Lower leg skin (tissue), 3 donors: ENCODE data around the gene HMGN3.

Source experiments
- POLR2A ChIP-seq, 2 donors: fragments of 450-650 bp; IDR thresholded peaks; one replicate each; pipeline ENCODE4 v1.6.1; 2016 to 2017; ENCODE audit warnings: antibody characterized with exemption in 2 of 2, mild to moderate bottlenecking in 1 of 2, moderate library complexity in 1 of 2
- TF ChIP-seq, protein P1 (sequence below), 3 donors: fragments of 450-650 bp; IDR thresholded peaks; one replicate each; pipeline ENCODE4 v1.5.1; 2016; ENCODE audit warnings: antibody characterized with exemption in 3 of 3, mild to moderate bottlenecking in 3 of 3, moderate library complexity in 2 of 3

- TF ChIP-seq, protein P1, sequence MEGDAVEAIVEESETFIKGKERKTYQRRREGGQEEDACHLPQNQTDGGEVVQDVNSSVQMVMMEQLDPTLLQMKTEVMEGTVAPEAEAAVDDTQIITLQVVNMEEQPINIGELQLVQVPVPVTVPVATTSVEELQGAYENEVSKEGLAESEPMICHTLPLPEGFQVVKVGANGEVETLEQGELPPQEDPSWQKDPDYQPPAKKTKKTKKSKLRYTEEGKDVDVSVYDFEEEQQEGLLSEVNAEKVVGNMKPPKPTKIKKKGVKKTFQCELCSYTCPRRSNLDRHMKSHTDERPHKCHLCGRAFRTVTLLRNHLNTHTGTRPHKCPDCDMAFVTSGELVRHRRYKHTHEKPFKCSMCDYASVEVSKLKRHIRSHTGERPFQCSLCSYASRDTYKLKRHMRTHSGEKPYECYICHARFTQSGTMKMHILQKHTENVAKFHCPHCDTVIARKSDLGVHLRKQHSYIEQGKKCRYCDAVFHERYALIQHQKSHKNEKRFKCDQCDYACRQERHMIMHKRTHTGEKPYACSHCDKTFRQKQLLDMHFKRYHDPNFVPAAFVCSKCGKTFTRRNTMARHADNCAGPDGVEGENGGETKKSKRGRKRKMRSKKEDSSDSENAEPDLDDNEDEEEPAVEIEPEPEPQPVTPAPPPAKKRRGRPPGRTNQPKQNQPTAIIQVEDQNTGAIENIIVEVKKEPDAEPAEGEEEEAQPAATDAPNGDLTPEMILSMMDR (IDR thresholded peaks at IDR 0.05), result no peak
- no peak for TF ChIP-seq POLR2A (IDR thresholded peaks at IDR 0.05)
Measured at GRCh38 chr6:79193971-79194370, 40.5 kb downstream of the HMGN3 start.
